Raji (cell line): ENCODE measurements around the gene RLF.
A peak's percentile ranks its signal among the peaks of the same experiment; 100 is the strongest.

Experiments
- POLR2A ChIP-seq: IDR thresholded peaks from 2 replicates; pipeline ENCODE4 v1.6.1; 2011; ENCODE audit warnings: low read depth, low read length, control low read depth; ENCODE audit not compliant: insufficient read depth

Gene RLF

DNA sequence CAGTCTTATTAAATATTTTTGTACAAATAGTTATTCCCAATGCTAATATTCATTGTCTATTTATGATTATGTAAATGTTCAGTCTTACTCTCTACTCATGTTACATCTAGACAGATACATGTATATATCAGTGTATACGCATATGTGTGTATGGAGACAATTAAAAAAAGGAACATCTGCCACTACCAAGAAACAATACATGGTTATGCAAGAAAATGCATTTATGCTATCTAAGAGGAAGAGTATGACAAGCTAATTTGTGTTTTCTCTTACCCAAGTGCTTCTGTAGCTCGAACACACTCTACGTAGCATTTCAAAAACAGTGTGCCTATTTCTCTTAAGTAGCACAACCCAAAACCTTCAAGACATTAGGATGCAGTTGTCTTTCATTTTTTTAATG is 6.1 kb upstream of the RLF start:
- TF ChIP-seq POLR2A = no peak

DNA sequence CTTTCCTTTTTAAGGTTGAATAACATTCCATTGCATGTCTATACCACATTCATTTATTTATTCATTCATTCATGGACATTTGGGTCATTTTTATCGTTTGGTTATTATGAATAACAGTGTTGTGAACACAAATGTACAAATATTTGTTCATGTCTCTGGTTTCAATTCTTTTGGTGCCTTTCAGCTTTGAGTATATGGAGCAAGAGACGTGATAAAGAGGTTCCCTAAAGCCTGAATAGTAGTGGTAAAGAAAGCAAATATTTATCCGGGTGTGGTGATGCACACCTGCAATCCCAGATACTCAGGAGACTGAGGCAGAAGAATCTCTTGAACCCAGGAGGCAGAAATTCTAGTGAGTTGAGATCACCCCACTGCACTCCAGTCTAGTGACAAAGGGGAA is 5.3 kb upstream of the RLF start:
- TF ChIP-seq POLR2A = no peak

DNA sequence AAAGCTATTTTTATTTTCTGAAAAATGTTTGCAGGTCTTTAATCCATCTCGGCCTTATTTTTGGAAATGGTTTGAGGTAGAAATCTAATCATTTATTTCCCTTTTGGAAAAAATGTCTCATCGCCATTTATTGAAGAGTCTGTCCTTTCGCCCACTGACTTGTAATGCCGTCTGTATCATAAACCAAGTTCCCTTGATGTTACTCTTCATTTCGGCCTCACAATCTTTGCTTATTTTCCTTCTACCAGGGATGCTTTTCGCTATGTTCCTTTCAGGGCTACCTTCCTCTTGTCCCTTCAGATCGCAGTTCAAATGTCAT is 422 bp upstream of the RLF start:
- TF ChIP-seq POLR2A = no peak

DNA sequence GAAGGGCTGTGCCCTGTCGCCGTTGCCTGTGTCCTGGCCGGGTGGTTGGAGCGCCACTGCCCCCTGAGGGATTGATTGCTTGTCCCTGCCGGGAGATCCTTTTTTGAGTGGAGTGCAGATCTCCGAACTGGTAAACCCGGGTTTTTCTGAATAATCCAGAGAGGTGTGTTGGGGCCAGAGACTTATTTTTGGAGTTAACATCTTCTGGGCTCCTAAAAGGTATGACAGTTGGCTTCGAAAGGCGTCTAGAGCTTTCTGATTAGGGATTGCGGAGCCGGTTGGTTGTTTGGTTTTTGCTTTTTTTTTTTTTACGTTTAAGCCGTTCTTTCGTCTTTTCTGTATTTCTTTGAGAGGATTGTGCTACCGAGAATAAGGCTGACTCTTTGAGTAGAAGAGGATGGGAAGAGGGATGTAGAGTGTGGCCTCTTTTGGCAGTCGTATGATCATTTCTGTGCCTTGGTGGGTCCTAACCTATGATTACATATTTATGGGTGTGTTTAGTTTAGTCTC is 756 bp downstream of the RLF start:
- no peak for TF ChIP-seq POLR2A

DNA sequence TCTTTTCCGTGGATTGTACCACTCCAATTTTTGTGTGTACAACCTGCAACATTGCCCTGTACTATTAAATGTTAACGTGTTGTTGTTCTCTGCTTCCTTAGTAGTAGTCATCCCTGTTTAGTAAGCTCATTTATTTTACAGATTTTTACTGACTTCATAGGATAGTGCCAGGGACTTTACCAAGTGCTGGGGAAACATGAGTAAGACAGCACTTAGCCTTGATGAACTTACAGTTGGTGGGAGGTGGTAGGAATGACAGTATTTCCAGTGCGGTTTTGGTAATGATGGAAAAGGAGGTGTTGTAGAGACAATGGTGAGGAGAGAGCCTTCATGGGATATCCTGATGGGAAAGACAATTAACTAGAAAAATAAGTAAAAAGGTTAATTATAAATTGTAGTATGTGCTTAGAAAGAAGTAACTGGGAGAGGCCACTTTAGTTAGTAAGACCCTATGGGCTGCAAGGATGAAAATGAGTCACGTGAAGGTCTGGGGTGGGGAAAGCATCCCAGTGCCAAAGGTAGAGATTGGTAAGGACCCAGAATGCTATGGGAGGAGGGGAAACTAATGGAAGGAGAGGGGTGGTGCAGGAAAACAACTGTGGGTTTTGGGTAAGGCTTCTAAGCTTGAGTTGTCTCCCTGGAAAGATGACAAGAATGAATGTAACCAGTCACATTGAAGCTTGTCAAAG is 1.7 kb downstream of the RLF start:
- no peak for TF ChIP-seq POLR2A

DNA sequence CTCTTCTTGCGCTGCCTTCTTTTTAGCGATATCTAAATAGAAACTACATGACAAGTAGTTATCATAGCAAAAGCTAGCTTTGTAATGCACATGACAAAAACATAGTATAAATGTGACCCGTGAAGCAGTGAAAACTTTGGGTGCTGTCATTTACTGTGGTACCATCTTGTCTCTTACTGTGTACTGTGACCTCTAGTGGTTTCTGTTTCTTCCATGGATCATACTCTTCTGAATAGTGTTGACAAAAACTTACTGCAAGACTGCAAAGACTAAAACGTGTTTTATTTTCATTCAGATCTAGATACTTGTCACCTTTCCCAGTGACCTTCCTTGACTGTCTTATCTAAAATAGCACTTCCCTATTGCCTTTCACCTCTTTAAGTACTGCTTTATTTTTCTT is 6.1 kb downstream of the RLF start:
- no peak for TF ChIP-seq POLR2A

DNA sequence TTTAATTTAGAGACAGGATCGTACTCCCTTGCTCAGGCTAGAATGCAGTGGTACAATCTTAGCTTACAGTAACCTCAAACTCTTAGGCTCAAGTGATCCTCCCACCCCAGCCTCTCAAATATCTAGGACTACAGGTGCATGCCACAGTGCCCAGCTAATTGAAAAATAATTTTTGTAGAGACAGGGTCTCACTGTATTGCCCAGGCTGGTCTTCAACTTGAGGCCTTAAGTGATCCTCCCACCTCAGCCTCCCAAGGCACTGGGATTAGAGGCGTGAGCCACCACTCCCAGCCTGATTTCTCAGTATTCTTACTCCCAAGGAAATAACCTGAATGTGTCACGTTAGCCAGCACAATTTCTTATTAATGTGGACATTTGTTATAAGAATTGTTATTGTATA is 9.8 kb downstream of the RLF start:
- TF ChIP-seq POLR2A = no peak

DNA sequence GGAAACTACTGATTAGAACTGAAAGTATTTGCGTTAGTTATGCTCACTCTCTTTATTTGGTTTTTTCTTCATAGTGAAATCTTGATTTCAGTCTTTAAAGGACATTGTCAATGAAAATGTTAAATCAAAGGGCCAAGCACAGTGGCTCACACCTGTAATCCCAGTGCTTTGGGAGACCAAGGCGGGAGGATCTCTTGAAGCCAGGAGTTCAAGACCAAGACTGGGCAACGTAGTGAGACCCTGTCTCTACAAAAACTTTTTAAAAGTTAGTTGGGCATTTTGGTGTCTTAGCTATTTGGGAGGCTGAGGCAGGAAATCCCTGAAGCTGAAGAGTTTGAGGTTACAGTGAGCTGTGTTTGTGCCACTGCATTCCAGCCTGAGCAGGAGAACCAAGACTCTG is 13.6 kb downstream of the RLF start:
- TF ChIP-seq POLR2A = no peak

DNA sequence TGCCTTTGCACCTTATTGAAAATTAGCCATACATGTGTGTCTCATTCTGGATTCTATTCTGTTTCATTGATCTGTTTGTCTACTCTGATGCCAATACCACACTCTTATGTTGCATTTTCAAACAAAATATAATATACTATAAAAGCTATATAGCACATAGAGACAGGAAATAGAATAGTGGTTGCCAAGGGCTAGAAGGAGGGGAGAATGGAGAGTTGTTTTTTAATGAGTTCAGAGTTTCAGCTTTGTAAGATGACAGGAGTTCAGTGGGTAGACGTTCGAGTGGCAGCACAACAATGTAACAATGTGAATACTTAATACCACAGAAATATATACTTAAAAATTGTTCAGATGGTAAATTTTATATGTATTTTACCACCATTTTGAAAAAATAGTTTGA is 17.0 kb downstream of the RLF start:
- no peak for TF ChIP-seq POLR2A

DNA sequence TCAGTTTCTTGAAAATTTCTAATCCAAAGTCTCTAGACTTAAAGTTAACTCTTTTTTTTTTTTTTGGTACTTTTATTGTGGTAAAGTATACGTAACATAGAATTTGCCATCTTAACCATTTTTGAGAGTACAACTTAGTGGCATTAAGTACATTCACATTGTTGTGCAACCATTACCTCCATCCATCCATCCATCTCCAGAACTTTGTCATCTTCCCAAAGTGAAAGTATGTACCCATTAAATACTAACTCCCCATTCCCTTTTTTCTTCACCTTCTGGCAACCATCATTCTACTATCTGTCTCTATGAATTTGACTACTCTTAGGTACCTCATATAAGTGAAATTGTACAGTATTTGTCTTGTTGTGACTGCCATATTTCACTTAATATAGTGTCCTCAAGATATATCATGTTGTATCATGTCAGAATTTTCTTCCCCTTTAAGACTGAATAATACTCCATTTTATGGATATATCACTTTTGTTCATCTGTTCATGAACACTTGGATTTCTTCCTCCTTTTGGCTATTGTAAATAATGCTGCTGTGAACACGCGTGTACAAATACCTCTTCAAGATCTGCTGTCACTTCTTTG is 18.4 kb downstream of the RLF start:
- TF ChIP-seq POLR2A = no peak

DNA sequence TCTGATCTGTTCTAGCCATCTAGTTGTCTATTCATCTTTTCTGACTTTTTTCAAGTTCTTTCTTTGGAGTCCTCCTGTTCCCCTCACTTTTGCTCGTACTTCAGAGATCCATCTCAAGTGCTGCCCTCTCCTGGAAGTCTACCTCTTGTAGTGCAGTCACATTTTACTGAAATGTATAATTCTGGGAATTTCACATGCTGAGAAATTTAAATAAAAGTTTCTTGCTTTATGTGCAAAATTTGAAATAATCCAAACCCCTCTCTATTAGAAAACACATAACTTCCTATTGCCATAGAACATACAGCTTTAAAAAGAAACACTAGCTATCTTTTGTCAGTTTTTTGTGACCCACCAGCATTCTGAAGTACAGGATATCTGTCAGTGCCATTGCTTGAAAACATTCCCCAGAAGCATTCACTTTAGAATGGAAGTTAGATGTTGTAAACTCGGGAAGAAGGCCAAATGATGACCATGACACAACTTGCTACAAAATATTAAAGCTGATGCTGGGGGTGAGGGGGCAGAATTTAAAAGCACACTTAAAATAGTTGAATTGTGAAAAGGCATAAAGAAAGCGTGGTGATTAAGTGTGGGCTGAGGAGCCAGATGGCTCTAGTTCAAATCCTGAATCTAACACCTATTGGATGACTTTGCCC is 22.0 kb downstream of the RLF start:
- TF ChIP-seq POLR2A = no peak

DNA sequence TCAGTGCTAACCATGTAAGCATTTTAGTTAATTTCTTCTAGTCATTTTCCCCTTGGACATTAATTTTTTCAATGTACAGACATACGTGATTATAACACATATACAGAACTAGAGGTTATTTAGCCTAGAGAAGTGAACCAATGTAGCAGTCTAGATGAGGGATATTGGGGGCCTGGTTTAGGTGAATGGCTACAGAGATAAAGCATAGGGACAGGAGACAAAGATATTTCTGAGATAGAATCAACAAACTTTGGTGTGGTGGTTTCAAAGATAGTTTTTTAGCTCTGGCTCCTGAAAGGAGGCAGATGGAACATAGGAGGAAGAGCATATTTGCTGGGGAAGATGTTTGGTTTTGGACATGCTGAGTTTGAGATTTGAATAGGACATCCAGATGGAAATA is 23.0 kb downstream of the RLF start:
- no peak for TF ChIP-seq POLR2A

DNA sequence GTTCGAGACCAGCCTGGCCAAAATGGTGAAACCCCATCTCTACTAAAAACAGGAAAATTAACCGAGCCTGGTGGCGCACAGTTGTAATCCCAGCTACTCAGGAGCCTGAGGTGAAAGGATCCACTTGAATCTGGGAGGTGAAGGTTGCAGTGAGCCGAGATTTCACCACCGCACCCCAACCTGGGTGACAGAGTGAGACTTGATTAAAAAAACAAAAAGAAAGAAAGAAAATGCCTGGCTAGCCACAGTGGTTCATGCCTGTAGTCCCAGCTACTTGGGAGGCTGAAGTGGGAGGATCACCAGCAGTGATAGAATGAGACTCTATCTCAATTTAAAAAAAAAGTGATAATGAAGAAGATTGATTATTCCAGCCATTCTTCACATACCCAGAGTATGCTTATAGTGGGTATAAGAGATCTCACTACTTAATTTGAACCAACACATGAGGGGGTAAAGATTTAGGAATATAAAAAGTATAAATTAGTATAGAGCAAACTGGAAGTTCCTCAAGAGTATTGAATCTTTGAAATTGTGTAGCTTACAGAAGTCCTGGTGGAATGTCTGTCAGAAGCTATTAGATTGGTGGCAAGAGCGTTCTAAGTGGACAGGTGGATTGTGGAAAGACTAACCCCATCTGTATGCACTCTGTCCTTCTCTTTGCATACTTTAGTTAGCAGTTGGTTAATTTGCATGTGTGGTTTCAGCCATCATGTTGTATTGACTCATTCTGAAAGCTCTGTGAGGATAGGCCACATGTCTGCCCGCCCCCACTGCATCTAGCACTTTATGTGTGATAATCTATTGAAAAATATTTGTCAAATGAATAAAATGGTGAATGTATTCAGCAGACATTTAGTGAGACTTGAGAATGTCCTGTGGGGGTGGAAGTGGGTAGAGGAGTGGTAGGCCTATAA is 25.0 kb downstream of the RLF start:
- peak; percentile 73 for TF ChIP-seq POLR2A

DNA sequence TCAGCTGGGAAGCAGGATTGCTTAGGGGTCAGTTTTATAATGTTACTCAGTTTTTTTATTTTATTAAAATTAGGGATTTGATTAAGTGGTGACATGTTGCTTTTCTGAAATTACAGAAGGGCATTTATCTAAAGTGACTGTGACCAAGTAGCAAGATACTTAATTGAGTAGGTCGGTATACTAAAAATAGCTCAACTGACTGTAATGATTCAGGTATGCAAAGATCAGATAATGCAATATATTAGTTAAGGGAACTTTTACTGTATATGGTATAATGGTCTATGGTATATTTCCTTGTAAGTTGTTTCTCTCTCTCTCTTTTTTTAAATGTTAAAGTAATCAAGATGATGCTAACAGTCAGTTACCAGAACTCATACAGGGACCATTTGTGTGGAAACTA is 26.2 kb downstream of the RLF start:
- no peak for TF ChIP-seq POLR2A

DNA sequence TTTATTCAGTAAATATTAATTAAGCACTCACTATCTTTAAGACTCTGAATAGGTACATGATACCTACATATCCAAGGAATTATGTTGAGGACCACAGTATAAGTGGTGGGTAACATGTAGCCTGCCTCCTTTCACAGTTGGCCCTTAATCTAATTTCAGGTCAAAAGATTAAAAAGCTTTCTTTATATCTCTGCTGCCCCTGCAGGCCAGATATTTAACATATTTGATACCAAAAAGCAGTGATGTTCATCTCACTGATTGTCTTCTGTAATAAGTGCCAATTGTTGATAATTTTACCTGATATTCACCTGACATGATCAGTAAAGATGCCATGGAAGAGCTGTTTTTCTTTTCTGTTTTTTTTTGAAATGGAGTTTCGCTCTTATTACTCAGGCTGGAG is 36.5 kb downstream of the RLF start:
- TF ChIP-seq POLR2A = no peak

DNA sequence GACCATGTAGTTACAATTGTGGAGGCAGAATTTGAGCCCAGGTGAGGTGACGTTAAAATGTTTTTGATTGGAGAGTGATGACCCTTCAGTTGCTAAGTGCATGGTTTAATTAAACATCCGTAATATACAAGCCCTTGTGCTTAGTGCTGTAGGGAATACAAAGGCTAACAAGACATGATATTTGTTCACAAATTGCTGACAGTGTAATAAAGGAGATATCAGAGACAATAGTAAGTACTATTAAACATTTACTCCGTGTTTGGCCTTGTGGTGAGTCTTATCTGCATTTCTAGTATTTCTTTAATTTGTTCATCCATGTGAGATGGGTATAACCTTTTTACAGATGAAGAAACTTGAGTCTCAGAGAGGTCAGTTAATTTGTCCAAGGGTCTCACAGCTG is 37.9 kb downstream of the RLF start:
- no peak for TF ChIP-seq POLR2A

DNA sequence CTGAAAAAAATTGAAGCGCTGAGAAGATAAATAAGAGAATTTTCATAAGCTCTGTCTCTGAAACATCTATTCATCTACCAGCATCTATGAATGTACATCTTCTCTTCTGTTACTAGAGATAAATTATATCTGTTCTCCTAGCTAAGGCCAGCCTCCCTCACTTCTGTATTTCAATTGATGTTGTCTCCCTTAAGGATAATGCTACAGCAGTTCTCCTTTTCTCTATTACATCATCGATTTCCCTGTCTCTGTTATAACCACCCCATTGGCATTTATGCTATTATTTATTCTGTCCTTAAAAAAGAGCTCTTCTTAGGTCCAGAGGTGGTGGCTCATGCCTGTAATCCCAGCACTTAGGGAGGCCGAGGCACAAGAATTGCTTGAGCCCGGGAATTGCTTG is 43.7 kb downstream of the RLF start:
- TF ChIP-seq POLR2A = no peak
